H1 (cell line): ENCODE results near the gene SLC43A3. TPM values are rescaled to one million over a fixed set of nuclear protein-coding genes. Genes with fewer than 3 reads are reported as not detected.

Experiments used
- CTCF ChIA-PET: fragments of 300-600 bp; sonication (Branson Sonifier 250); formaldehyde crosslinking; loops from one replicate; lab custom pipeline; 2021; ENCODE audit not compliant: partially characterized antibody; lab: Charles Lee
- POLR2A ChIA-PET: fragments of 300-600 bp; sonication (Branson Sonifier 250); formaldehyde crosslinking; loops from one replicate; lab custom pipeline; 2021; ENCODE audit warnings: inconsistent platforms; ENCODE audit not compliant: partially characterized antibody; lab: Charles Lee
- DNase-seq, 2 experiments: peaks; one replicate each; pipeline versions ENCODE4 v3.0.0 to v3.0.0-alpha.2; 2010 to 2022; ENCODE audit warnings: low spot score in 2 of 2, low read depth in 1 of 2, mixed read lengths in 1 of 2
- FAIRE-seq: peaks from 2 replicates; lab custom pipeline; 2011; peaks lifted over from hg19 to GRCh38; lab: Jason Lieb, UNC
- H2AFZ ChIP-seq: 2 replicates; pipeline ENCODE4 v1.8.1; 2012; ENCODE audit warnings: low read length, inconsistent platforms
- H2AK5ac ChIP-seq: 2 replicates; pipeline ENCODE4 v1.6.1; 2013; ENCODE audit warnings: low read depth, low read length
- H2BK120ac ChIP-seq: replicated peaks from 2 replicates; pipeline ENCODE3; 2013; ENCODE audit warnings: low read depth, low read length, inconsistent platforms
- H2BK12ac ChIP-seq: 2 replicates; pipeline ENCODE4 v1.6.1; 2013; ENCODE audit warnings: low read depth, low read length
- H2BK15ac ChIP-seq: 2 replicates; pipeline ENCODE4 v1.6.1; 2013; ENCODE audit warnings: low read length
- H2BK20ac ChIP-seq: 2 replicates; pipeline ENCODE4 v1.6.1; 2013; ENCODE audit warnings: low read length
- H2BK5ac ChIP-seq: 2 replicates; pipeline ENCODE4 v1.6.1; 2013; ENCODE audit warnings: low read depth, low read length
- H3K14ac ChIP-seq: 2 replicates; pipeline ENCODE4 v1.6.1; 2013; ENCODE audit warnings: inconsistent platforms; ENCODE audit not compliant: insufficient read length
- H3K18ac ChIP-seq: 2 replicates; pipeline ENCODE4 v1.6.1; 2013; ENCODE audit warnings: low read length; ENCODE audit errors: extremely low read depth
- H3K23ac ChIP-seq: 2 replicates; pipeline ENCODE4 v1.6.1; 2013; ENCODE audit warnings: inconsistent platforms; ENCODE audit not compliant: insufficient read length
- H3K23me2 ChIP-seq: 2 replicates; pipeline ENCODE4 v1.6.1; 2013; ENCODE audit warnings: low read depth, low read length
- H3K27ac ChIP-seq: 2 replicates; pipeline ENCODE4 v1.6.1; 2011; ENCODE audit warnings: low read depth, low read length, inconsistent platforms
- H3K27me3 ChIP-seq, 4 experiments: replicated peaks in 1 of 4; 1 replicate in 1 of 4; 2 replicates in 3 of 4; pipeline versions ENCODE4 v1.6.1 to v1.8.1; 2011 to 2013; ENCODE audit warnings: low read length in 3 of 4, mild to moderate bottlenecking in 3 of 4, inconsistent platforms in 2 of 4, mixed read lengths in 2 of 4, moderate library complexity in 1 of 4; ENCODE audit not compliant: control insufficient read depth in 3 of 4, insufficient read depth in 3 of 4; ENCODE audit errors: extremely low read depth in 1 of 4
- H3K36me3 ChIP-seq, 4 experiments: 2 replicates each; pipeline versions ENCODE4 v1.6.1 to v1.8.1; 2011 to 2013; ENCODE audit warnings: mild to moderate bottlenecking in 4 of 4, low read length in 3 of 4, moderate library complexity in 2 of 4, control low read depth in 1 of 4, inconsistent platforms in 1 of 4; ENCODE audit not compliant: insufficient read depth in 4 of 4, control insufficient read depth in 2 of 4
- H3K4ac ChIP-seq: replicated peaks from 2 replicates; pipeline ENCODE3; 2013; ENCODE audit warnings: low read length, low read depth, mixed read lengths, inconsistent platforms; ENCODE audit not compliant: insufficient read length
- H3K4me1 ChIP-seq, 4 experiments: replicated peaks in 1 of 4; 1 replicate in 1 of 4; 2 replicates in 3 of 4; pipeline versions ENCODE4 v1.6.1 to v1.8.1; 2011 to 2013; ENCODE audit warnings: low read length in 3 of 4, inconsistent platforms in 2 of 4, mixed read lengths in 1 of 4; ENCODE audit not compliant: insufficient read depth in 4 of 4, control insufficient read depth in 3 of 4
- H3K4me2 ChIP-seq, 2 experiments: 2 replicates each; pipeline versions ENCODE4 v1.6.1 to v1.8.1; 2011 to 2013; ENCODE audit warnings: low read depth in 2 of 2, low read length in 2 of 2, control low read depth in 1 of 2, inconsistent platforms in 1 of 2, mild to moderate bottlenecking in 1 of 2; ENCODE audit not compliant: insufficient read depth in 1 of 2
- H3K4me3 ChIP-seq, 4 experiments: fragments of 200-600, 300-600 bp in 1 of 4; sonication (generic), shearing (Covaris generic), sonication (Bioruptor Twin) in 1 of 4; 2 replicates each; pipeline versions ENCODE4 v1.5.1 to v1.8.1; 2011 to 2016; ENCODE audit warnings: low read length in 4 of 4, low read depth in 3 of 4, control low read depth in 2 of 4, inconsistent platforms in 2 of 4, mild to moderate bottlenecking in 2 of 4, mixed read lengths in 1 of 4, moderate library complexity in 1 of 4; ENCODE audit not compliant: insufficient read depth in 2 of 4; ENCODE audit errors: extremely low read depth in 1 of 4
- H3K56ac ChIP-seq: replicated peaks from 2 replicates; pipeline ENCODE3; 2013; ENCODE audit warnings: low read depth, mild to moderate bottlenecking, mixed read lengths, low read length, inconsistent platforms; ENCODE audit not compliant: insufficient read length
- H3K79me1 ChIP-seq: 2 replicates; pipeline ENCODE4 v1.6.1; 2013; ENCODE audit warnings: low read depth, low read length, control low read depth
- H3K79me2 ChIP-seq, 2 experiments: 2 replicates each; pipeline versions ENCODE4 v1.6.1 to v1.8.1; 2012 to 2013; ENCODE audit warnings: low read length in 2 of 2, mild to moderate bottlenecking in 2 of 2, inconsistent platforms in 1 of 2; ENCODE audit not compliant: insufficient read depth in 2 of 2, control insufficient read depth in 1 of 2
- H3K9ac ChIP-seq, 4 experiments: replicated peaks in 1 of 4; 1 replicate in 1 of 4; 2 replicates in 3 of 4; pipeline versions ENCODE4 v1.6.1 to v1.8.1; 2011 to 2013; ENCODE audit warnings: low read depth in 3 of 4, low read length in 3 of 4, control low read depth in 2 of 4, mild to moderate bottlenecking in 2 of 4, moderate library complexity in 2 of 4, inconsistent platforms in 1 of 4; ENCODE audit errors: extremely low read depth in 1 of 4
- H3K9me3 ChIP-seq, 2 experiments: 2 replicates each; pipeline versions ENCODE4 v1.6.1 to v1.8.1; 2012 to 2013; ENCODE audit warnings: mild to moderate bottlenecking in 2 of 2, moderate library complexity in 2 of 2, control low read depth in 1 of 2, inconsistent platforms in 1 of 2, low read depth in 1 of 2, low read length in 1 of 2, mixed read lengths in 1 of 2; ENCODE audit not compliant: insufficient read depth in 2 of 2
- H4K20me1 ChIP-seq, 2 experiments: replicated peaks in 1 of 2; 2 replicates each; pipeline versions ENCODE3 to v1.8.1; 2011 to 2013; ENCODE audit warnings: inconsistent platforms in 2 of 2, low read length in 2 of 2, mild to moderate bottlenecking in 1 of 2; ENCODE audit not compliant: insufficient read depth in 2 of 2, control insufficient read depth in 1 of 2
- H4K5ac ChIP-seq: 2 replicates; pipeline ENCODE4 v1.6.1; 2013; ENCODE audit warnings: low read length, low read depth, mixed read lengths, inconsistent platforms; ENCODE audit not compliant: insufficient read length
- H4K8ac ChIP-seq: 2 replicates; pipeline ENCODE4 v1.8.0; 2013; ENCODE audit warnings: mild to moderate bottlenecking, moderate library complexity, low read length, inconsistent platforms; ENCODE audit not compliant: insufficient read depth; ENCODE audit errors: extremely low read depth
- H4K91ac ChIP-seq: replicated peaks from 2 replicates; pipeline ENCODE3; 2013; ENCODE audit warnings: low read length, mixed read lengths, inconsistent platforms; ENCODE audit not compliant: insufficient read length
- JUND ChIP-seq: IDR thresholded peaks from 2 replicates; pipeline ENCODE4 v1.6.1; 2011; ENCODE audit warnings: mild to moderate bottlenecking, improper control_type of control experiment, low read length
- SIRT6 ChIP-seq: IDR thresholded peaks from one replicate; pipeline ENCODE4 v1.7.1; 2012; ENCODE audit warnings: low read length, inconsistent platforms
- SIX5 ChIP-seq: IDR thresholded peaks from 2 replicates; pipeline ENCODE4 v1.6.1; 2011; ENCODE audit warnings: mild to moderate bottlenecking, low read depth, low read length
- TAF1 ChIP-seq: IDR thresholded peaks from 2 replicates; pipeline ENCODE4 v1.6.1; 2011; ENCODE audit warnings: mild to moderate bottlenecking, low read depth, low read length
- TBP ChIP-seq: IDR thresholded peaks from 2 replicates; pipeline ENCODE4 v1.6.1; 2011; ENCODE audit warnings: low read depth, low read length, improper control_type of control experiment
- WGBS, 2 experiments: shearing (Covaris generic) in 1 of 2; methylation state at CpG; one replicate each; pipeline versions ENCODE4 v1.1.6 to v1.1.7; 2013 to 2015; ENCODE audit warnings: low lambda C conversion rate in 2 of 2, mixed read lengths in 2 of 2, inconsistent platforms in 1 of 2, low coverage in 1 of 2, missing lambda C conversion rate in 1 of 2; ENCODE audit not compliant: insufficient replicate concordance in 2 of 2, insufficient coverage in 1 of 2, insufficient read length in 1 of 2; ENCODE audit errors: extremely low coverage in 1 of 2, missing lambda C conversion rate in 1 of 2; 5-methylcytosine and 5-hydroxymethylcytosine counted together
- polyA plus RNA-seq, 7 experiments: library from polyadenylated mRNA; depleted of rRNA in 3 of 7; stranded (reverse) in 5 of 7; unstranded in 2 of 7; fragments of >200 nt in 5 of 7; fragments of 200-250 nt in 2 of 7; gene quantifications; 1 replicate in 5 of 7; 2 replicates in 1 of 7; 4 replicates in 1 of 7; pipeline versions ENCODE4 v1.2.1 to v1.2.3, GENCODE V29; 2011 to 2013; ENCODE audit warnings: missing spikeins in 2 of 7, mixed read lengths in 2 of 7
- total RNA-seq: library from RNA; stranded (reverse); fragmentation: NEBNext Ultra II Directional; extraction: Animal tissue kit (Norgen Biotek cat#: 25700); gene quantifications from 2 replicates; pipeline ENCODE4 v1.2.1, GENCODE V29; 2021

The SLC43A3 gene
- total and polyA plus RNA-seq, 2 of the 8 experiments (the other 6 are each of a cell fraction or from before 2014, with no cell fraction given), result 31.8 to 67.8 TPM

- H3K79me2 ChIP-seq, result no peaks in the 10 kb centered on the region
- FAIRE-seq (no peak), DNase-seq (no peak)
- ChIA-PET CTCF (interaction anchor here (0.7 kb wide), 1 partner anchor 77 kb away, joined by 3 read pairs; no protein-coding TSS in a partner anchor), POLR2A (no interaction called here)
- H3K18ac ChIP-seq, result no peak overlapping the region
- no peak overlapping the region for H3K9ac ChIP-seq
- H3K23me2 ChIP-seq, result no peaks in the 10 kb centered on the region
- peaks cover 10 to 55% (median 28%) of the 10 kb centered on the region in 4 experiments; a peak in 7 of 8 replicates for H3K36me3 ChIP-seq
- H3K9me3 ChIP-seq, result no peaks in the 10 kb centered on the region
- H2AK5ac ChIP-seq, result no peak overlapping the region
- no peak overlapping the region for H3K27ac ChIP-seq
- no peak overlapping the region for H3K56ac ChIP-seq
- no peak overlapping the region for H3K4ac ChIP-seq
- no peak overlapping the region for H3K14ac ChIP-seq
- 91% methylated on average over 11 of the region's 11 CpGs; no CpG with 5 or more reads in 1 of the 2 experiments for WGBS, 2 experiments
- no peak overlapping the region for H4K8ac ChIP-seq
- TF ChIP-seq TAF1 (no peak), SIRT6 (no peak), SIX5 (no peak), JUND (no peak), TBP (no peak)
- H2BK120ac ChIP-seq, result no peak overlapping the region
- H3K4me2 ChIP-seq, result no peak overlapping the region
- H2BK15ac ChIP-seq, result no peak overlapping the region
- H3K23ac ChIP-seq, result no peak overlapping the region
- H3K4me3 ChIP-seq, result no peak overlapping the region
- H2BK20ac ChIP-seq, result no peak overlapping the region
- H3K4me1 ChIP-seq, result no peaks in the 10 kb centered on the region; a peak in 2 of 7 replicates
- no peak overlapping the region for H2AFZ ChIP-seq
- H2BK12ac ChIP-seq, result no peak overlapping the region
- H4K5ac ChIP-seq, result no peak overlapping the region
- H4K20me1 ChIP-seq, result peaks cover 0 to 4% of the 10 kb centered on the region in 2 experiments
- no peak overlapping the region for H4K91ac ChIP-seq
- H2BK5ac ChIP-seq, result no peak overlapping the region
- no peaks in the 10 kb centered on the region for H3K27me3 ChIP-seq
- H3K79me1 ChIP-seq, result no peaks in the 10 kb centered on the region
Measured at GRCh38 chr11:57414612-57415212, 12.2 kb downstream of the SLC43A3 start.
